A673 (cell line): ENCODE measurements around the gene RBP3. TPM values are rescaled to one million over a fixed set of nuclear protein-coding genes. Genes with fewer than 3 reads are reported as not detected.

Experiments
- BruUV-seq: library from RNA; stranded (reverse); fragments of 400-500 nt; replicated peaks from 2 replicates; lab custom pipeline; 2021; lab: Mats Ljungman, UMichigan
- CTCF ChIA-PET: fragments of 300-600 bp; sonication (Branson Sonifier 250); formaldehyde crosslinking; loops from one replicate; lab custom pipeline; 2022; ENCODE audit warnings: antibody characterized with exemption; lab: Charles Lee
- POLR2A ChIA-PET: fragments of 300-600 bp; sonication (Branson Sonifier 250); formaldehyde crosslinking; loops from one replicate; lab custom pipeline; 2022; ENCODE audit warnings: antibody characterized with exemption; ENCODE audit not compliant: low non-redundant PET; lab: Charles Lee
- DNase-seq: peaks from one replicate; pipeline ENCODE4 v3.0.0-alpha.2; 2015; ENCODE audit warnings: low spot score
- H3K27ac ChIP-seq: fragments of 200-600 bp; sonication (generic); 2 replicates; pipeline ENCODE4 v1.5.1; 2016; ENCODE audit warnings: mixed run types, low read depth, mild to moderate bottlenecking, mixed read lengths, antibody characterized with exemption, low read length; ENCODE audit not compliant: poor library complexity, severe bottlenecking
- H3K27me3 ChIP-seq: fragments of 200-600 bp; sonication (generic); replicated peaks from 2 replicates; pipeline ENCODE4 v1.6.1; 2017; ENCODE audit warnings: mixed run types, low read depth, mild to moderate bottlenecking, mixed read lengths, antibody characterized with exemption, low read length; ENCODE audit not compliant: insufficient read depth, poor library complexity
- H3K36me3 ChIP-seq: fragments of 200-600 bp; sonication (generic); 2 replicates; pipeline ENCODE4 v1.6.1; 2016; ENCODE audit warnings: mixed run types, mild to moderate bottlenecking, mixed read lengths, antibody characterized with exemption, low read length; ENCODE audit not compliant: insufficient read depth, poor library complexity, severe bottlenecking
- H3K4me1 ChIP-seq: fragments of 200-600 bp; sonication (generic); 2 replicates; pipeline ENCODE4 v1.6.1; 2017; ENCODE audit warnings: mixed run types, mild to moderate bottlenecking, mixed read lengths, antibody characterized with exemption, low read length; ENCODE audit not compliant: insufficient read depth, poor library complexity, severe bottlenecking
- H3K4me3 ChIP-seq: fragments of 200-600 bp; sonication (generic); 2 replicates; pipeline ENCODE4 v1.5.1; 2016; ENCODE audit warnings: low read depth, mixed run types, mild to moderate bottlenecking, mixed read lengths, low read length; ENCODE audit not compliant: poor library complexity, severe bottlenecking
- H3K9me3 ChIP-seq: fragments of 200-600 bp; sonication (generic); 2 replicates; pipeline ENCODE4 v1.6.1; 2016; ENCODE audit warnings: mixed run types, low read depth, mild to moderate bottlenecking, mixed read lengths, antibody characterized with exemption, low read length; ENCODE audit not compliant: poor library complexity, severe bottlenecking
- EZH2 ChIP-seq: fragments of 200-600 bp; sonication (generic); IDR thresholded peaks from 2 replicates; pipeline ENCODE4 v1.6.1; 2017; ENCODE audit warnings: borderline replicate concordance, low read depth, mild to moderate bottlenecking, mixed read lengths, antibody characterized with exemption, low read length; ENCODE audit not compliant: poor library complexity, severe bottlenecking
- intact Hi-C: fragments of 100-400 bp; cut with micrococcal nuclease; formaldehyde crosslinking; loops from one replicate; pipeline ENCODE4 v1.10.0; 2022; ENCODE audit not compliant: unreplicated experiment
- total RNA-seq: library from RNA; stranded (reverse); gene quantifications from 2 replicates; pipeline ENCODE4 v1.2.3, GENCODE V29; 2021
- TF ChIP-seq, protein P1 (sequence below): fragments of 300-800, 200-600 bp; sonication (generic); conservative IDR thresholded peaks from 2 replicates; pipeline ENCODE4 v1.5.1; 2017; ENCODE audit warnings: low read depth, mild to moderate bottlenecking, antibody characterized with exemption, low read length, moderate library complexity, mixed read lengths

Gene RBP3
- total RNA-seq, 1 experiment from 2014 or later = not detected

DNA sequence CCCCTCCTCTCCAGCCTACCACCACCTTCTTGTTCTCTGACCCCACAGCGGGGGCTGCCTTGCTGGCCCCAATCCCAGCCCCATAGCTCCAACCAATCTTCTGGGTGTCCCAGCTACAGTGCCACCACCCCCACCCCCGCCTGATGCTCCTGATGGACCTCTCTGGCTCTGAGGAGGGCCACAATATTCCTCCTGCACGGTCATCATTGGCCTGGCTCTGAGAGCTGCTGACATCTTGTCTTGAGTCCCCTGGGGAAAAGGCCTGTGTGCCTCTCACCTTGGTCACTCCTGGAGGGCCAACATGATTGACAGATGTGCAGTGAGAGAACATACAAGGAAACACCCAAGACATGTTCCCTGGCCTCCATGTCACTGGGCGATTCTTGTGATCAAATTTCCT lies 18.3 kb upstream of the RBP3 start:
- Histone ChIP-seq H3K9me3 (no peaks in the 10 kb centered on the region), H3K27ac (no peak overlapping the region), H3K4me3 (no peak overlapping the region), H3K36me3 (no peaks in the 10 kb centered on the region), H3K4me1 (no peaks in the 10 kb centered on the region), H3K27me3 (no peaks in the 10 kb centered on the region)
- DNase-seq = no peak
- intact Hi-C loops = no loop called here
- TF ChIP-seq, protein P1, sequence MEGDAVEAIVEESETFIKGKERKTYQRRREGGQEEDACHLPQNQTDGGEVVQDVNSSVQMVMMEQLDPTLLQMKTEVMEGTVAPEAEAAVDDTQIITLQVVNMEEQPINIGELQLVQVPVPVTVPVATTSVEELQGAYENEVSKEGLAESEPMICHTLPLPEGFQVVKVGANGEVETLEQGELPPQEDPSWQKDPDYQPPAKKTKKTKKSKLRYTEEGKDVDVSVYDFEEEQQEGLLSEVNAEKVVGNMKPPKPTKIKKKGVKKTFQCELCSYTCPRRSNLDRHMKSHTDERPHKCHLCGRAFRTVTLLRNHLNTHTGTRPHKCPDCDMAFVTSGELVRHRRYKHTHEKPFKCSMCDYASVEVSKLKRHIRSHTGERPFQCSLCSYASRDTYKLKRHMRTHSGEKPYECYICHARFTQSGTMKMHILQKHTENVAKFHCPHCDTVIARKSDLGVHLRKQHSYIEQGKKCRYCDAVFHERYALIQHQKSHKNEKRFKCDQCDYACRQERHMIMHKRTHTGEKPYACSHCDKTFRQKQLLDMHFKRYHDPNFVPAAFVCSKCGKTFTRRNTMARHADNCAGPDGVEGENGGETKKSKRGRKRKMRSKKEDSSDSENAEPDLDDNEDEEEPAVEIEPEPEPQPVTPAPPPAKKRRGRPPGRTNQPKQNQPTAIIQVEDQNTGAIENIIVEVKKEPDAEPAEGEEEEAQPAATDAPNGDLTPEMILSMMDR = no peak
- TF ChIP-seq EZH2 = no peak
- BruUV-seq = no TSS peak
- ChIA-PET CTCF (no interaction called here), POLR2A (no interaction called here)

DNA sequence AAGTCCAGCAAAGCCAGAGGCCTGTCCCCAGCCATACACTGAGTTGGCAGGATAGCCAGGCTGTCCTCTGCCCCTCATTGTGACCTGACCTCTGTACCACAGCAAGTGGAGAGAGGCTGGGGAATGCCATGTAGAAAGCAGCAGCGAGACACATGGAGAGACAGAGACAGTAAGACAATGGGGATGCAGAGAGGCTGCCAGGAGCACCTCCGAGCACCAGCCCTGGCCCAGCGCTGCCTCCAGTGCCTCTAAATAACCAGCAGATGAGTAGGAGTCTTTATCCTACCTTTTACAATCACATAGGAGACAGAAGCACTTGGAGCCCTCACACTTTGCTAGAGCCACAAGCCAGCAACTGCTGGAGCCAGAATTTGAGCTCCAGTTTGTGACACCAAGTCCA lies 17.8 kb upstream of the RBP3 start:
- Histone ChIP-seq H3K27me3 (no peaks in the 10 kb centered on the region), H3K36me3 (no peaks in the 10 kb centered on the region), H3K4me3 (no peak overlapping the region), H3K27ac (no peak overlapping the region), H3K9me3 (no peaks in the 10 kb centered on the region), H3K4me1 (no peaks in the 10 kb centered on the region)
- intact Hi-C loops = no loop called here
- DNase-seq = no peak
- ChIA-PET CTCF (no interaction called here), POLR2A (no interaction called here)
- TF ChIP-seq EZH2 = no peak
- TF ChIP-seq, protein P1 = no peak
- no TSS peak for BruUV-seq

DNA sequence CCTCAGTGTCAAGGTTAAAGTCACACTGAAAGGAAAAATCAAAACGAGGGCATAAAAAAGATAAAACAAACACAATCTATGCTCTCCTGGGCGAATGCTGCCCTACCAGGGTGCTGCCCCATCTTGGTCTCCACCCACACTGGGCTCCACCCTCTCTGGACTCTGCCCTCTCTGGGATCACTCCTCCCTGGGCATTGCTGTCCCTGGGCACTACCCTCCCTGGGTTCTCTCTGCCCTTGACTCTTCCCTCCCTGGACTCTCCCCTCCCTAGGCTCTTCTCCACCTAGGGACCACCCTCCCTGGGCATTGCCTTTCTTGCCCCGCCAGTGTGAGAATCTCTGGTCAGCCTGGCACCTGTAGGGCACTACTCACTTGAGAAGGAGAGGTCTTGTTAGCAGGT lies 17.4 kb upstream of the RBP3 start:
- CTCF ChIA-PET = no interaction called here
- TF ChIP-seq, protein P1 = no peak
- no peak for TF ChIP-seq EZH2
- POLR2A ChIA-PET = no interaction called here
- H3K4me1 ChIP-seq = no peaks in the 10 kb centered on the region
- DNase-seq = no peak
- intact Hi-C loops = no loop called here
- no peaks in the 10 kb centered on the region for H3K9me3 ChIP-seq
- no peak overlapping the region for H3K27ac ChIP-seq
- no peaks in the 10 kb centered on the region for H3K36me3 ChIP-seq
- no peak overlapping the region for H3K4me3 ChIP-seq
- H3K27me3 ChIP-seq = no peaks in the 10 kb centered on the region
- BruUV-seq = no TSS peak
